Measurements from ENCODE around the gene SCGB1C1. TPM values are rescaled to one million over a fixed set of nuclear protein-coding genes. Genes with fewer than 3 reads are reported as not detected.

SCGB1C1 gene
- total and polyA plus RNA-seq, 9 of the 15 experiments (the other 6 are each of a cell fraction or from before 2014, with no cell fraction given), result not detected

DNA sequence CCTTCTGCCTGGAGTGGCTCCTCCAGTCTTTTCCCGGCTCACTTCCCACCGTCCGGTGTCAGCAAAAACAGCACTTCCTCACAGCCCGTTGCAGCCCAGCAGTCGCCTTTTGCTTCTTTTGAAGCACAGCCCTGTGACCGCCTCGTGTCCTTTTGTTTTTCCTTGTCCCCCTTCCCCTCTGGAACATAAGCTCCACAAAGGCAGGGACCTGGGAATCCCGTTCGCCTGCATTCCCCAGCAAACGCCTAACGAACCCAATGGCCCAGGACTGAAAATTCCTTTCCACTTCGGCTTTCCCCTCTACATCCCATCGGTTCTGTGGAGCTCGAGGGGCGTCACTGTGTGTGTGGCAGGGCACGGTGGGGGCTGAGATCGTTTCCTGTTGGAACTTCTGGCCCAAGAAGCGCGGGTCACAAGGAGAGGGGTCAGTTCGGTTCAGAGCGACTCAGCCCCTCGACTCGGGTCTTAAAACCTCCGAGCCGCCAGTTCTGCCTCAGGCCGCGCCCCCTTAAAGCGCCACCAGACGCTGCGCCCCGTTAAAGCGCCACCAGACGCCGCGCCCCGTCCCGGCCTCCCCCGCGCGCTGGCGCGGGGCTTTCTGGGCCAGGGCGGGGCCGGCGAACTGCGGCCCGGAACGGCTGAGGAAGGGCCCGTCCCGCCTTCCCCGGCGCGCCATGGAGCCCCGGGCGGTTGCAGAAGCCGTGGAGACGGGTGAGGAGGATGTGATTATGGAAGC, 15.5 kb downstream of the SCGB1C1 start (continued):
- TF ChIP-seq MBD2 (IDR thresholded peaks at IDR 0.05; ENCODE audit: borderline replicate concordance, low read depth) (0 out of 2 replicates have a peak, but pooled peaks have one; percentile 40), HDAC6 (IDR thresholded peaks at IDR 0.05; ENCODE audit: low read depth, low read length) (no peak), FIP1L1 (IDR thresholded peaks at IDR 0.05; ENCODE audit: low read depth, low read length, poor library complexity, severe bottlenecking) (peak; percentile 64), ZNF75A (CRISPR knock-in tag; IDR thresholded peaks at IDR 0.05) (no peak), ZNF766 (CRISPR knock-in tag; conservative IDR thresholded peaks at IDR 0.05) (peak; percentile 62; the same call in 1 of the 2 replicates), POLR2AphosphoS5 (IDR thresholded peaks at IDR 0.05; ENCODE audit: control insufficient read depth, insufficient read depth, low read depth, low read length) (peak; percentile 67), EP400 (IDR thresholded peaks at IDR 0.05) (peak; percentile 4; the same call in 1 of the 2 replicates), BCL6 (CRISPR knock-in tag; IDR thresholded peaks at IDR 0.05) (no peak), MEIS2 (IDR thresholded peaks at IDR 0.05; ENCODE audit: partially characterized antibody) (peak; percentile 1), JUN (IDR thresholded peaks at IDR 0.05; ENCODE audit: borderline replicate concordance, low read depth, low read length) (peak; percentile 33; the same call in 1 of the 2 replicates), JUN (CRISPR knock-in tag; IDR thresholded peaks at IDR 0.05; ENCODE audit: borderline replicate concordance) (no peak), SIN3A (IDR thresholded peaks at IDR 0.05; ENCODE audit: borderline replicate concordance in 2 of 2, control insufficient read depth in 1 of 2, low read depth in 2 of 2, low read length in 2 of 2) (peak; percentile 82 to 89; a peak in 2 of 4 replicates), NCOR1 (IDR thresholded peaks at IDR 0.05) (peak; percentile 42), ETV6 (IDR thresholded peaks at IDR 0.05; ENCODE audit: borderline replicate concordance in 1 of 2, low read depth in 2 of 2, low read length in 1 of 2) (no peak), ETV6 (CRISPR knock-in tag; IDR thresholded peaks at IDR 0.05; ENCODE audit: borderline replicate concordance) (no peak), NEUROD1 (IDR thresholded peaks at IDR 0.05; ENCODE audit: borderline replicate concordance, low read depth, low read length, partially characterized antibody) (no peak), HCFC1 (IDR thresholded peaks at IDR 0.05; ENCODE audit: low read depth, low read length) (peak; percentile 62), CBX1 (IDR thresholded peaks at IDR 0.05; ENCODE audit: low read depth) (peak; percentile 32; the same call in 1 of the 2 replicates), MTA3 (IDR thresholded peaks at IDR 0.05; ENCODE audit: borderline replicate concordance) (peak; percentile 92), FOXK1 (CRISPR knock-in tag; IDR thresholded peaks at IDR 0.05; ENCODE audit: borderline replicate concordance) (peak; percentile 48; the same call in 1 of the 2 replicates), TAF15 (IDR thresholded peaks at IDR 0.05; ENCODE audit: low read depth, low read length) (no peak)
- TF ChIP-seq, protein P1, sequence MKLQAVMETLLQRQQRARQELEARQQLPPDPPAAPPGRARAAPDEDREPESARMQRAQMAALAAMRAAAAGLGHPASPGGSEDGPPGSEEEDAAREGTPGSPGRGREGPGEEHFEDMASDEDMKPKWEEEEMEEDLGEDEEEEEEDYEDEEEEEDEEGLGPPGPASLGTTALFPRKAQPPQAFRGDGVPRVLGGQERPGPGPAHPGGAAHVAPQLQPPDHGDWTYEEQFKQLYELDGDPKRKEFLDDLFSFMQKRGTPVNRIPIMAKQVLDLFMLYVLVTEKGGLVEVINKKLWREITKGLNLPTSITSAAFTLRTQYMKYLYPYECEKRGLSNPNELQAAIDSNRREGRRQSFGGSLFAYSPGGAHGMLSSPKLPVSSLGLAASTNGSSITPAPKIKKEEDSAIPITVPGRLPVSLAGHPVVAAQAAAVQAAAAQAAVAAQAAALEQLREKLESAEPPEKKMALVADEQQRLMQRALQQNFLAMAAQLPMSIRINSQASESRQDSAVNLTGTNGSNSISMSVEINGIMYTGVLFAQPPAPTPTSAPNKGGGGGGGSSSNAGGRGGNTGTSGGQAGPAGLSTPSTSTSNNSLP (IDR thresholded peaks at IDR 0.05; ENCODE audit: borderline replicate concordance, low read depth, low read length), result no peak
- TF ChIP-seq, protein P2, sequence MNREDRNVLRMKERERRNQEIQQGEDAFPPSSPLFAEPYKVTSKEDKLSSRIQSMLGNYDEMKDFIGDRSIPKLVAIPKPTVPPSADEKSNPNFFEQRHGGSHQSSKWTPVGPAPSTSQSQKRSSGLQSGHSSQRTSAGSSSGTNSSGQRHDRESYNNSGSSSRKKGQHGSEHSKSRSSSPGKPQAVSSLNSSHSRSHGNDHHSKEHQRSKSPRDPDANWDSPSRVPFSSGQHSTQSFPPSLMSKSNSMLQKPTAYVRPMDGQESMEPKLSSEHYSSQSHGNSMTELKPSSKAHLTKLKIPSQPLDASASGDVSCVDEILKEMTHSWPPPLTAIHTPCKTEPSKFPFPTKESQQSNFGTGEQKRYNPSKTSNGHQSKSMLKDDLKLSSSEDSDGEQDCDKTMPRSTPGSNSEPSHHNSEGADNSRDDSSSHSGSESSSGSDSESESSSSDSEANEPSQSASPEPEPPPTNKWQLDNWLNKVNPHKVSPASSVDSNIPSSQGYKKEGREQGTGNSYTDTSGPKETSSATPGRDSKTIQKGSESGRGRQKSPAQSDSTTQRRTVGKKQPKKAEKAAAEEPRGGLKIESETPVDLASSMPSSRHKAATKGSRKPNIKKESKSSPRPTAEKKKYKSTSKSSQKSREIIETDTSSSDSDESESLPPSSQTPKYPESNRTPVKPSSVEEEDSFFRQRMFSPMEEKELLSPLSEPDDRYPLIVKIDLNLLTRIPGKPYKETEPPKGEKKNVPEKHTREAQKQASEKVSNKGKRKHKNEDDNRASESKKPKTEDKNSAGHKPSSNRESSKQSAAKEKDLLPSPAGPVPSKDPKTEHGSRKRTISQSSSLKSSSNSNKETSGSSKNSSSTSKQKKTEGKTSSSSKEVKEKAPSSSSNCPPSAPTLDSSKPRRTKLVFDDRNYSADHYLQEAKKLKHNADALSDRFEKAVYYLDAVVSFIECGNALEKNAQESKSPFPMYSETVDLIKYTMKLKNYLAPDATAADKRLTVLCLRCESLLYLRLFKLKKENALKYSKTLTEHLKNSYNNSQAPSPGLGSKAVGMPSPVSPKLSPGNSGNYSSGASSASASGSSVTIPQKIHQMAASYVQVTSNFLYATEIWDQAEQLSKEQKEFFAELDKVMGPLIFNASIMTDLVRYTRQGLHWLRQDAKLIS (CRISPR knock-in tag; IDR thresholded peaks at IDR 0.05), result no peak; the same call in 1 of the 2 replicates

Data from K562 (cell line).